Loucy (cell line): ENCODE results near the gene FOXP1.

Source experiments
- H2AFZ ChIP-seq: fragments of 200-600 bp; sonication (generic); 2 replicates; pipeline ENCODE4 v1.6.0; 2016; ENCODE audit warnings: antibody characterized with exemption, mild to moderate bottlenecking, low read length, moderate library complexity
- H3F3A ChIP-seq: fragments of 200-600 bp; 2 replicates; pipeline ENCODE4 v1.6.0; 2016; ENCODE audit warnings: antibody characterized with exemption, low read depth, mild to moderate bottlenecking
- H3K27me3 ChIP-seq: fragments of 200-600 bp; sonication (generic); 2 replicates; pipeline ENCODE4 v1.6.1; 2014; ENCODE audit warnings: low read length, mild to moderate bottlenecking; ENCODE audit not compliant: insufficient read depth, poor library complexity, severe bottlenecking
- H3K36me3 ChIP-seq: fragments of 200-600 bp; sonication (generic); 2 replicates; pipeline ENCODE4 v1.6.1; 2016; ENCODE audit warnings: low read length; ENCODE audit not compliant: insufficient read depth
- H3K4me1 ChIP-seq: fragments of 200-600 bp; sonication (generic); 2 replicates; pipeline ENCODE4 v1.5.1; 2014; ENCODE audit warnings: low read length, mild to moderate bottlenecking; ENCODE audit not compliant: insufficient read depth, poor library complexity, severe bottlenecking
- H3K4me2 ChIP-seq: fragments of 200-600 bp; sonication (generic); 2 replicates; pipeline ENCODE4 v1.6.0; 2014; ENCODE audit warnings: antibody characterized with exemption, low read length, low read depth, mild to moderate bottlenecking; ENCODE audit not compliant: poor library complexity, severe bottlenecking
- H3K4me3 ChIP-seq: fragments of 200-600 bp; sonication (generic); 2 replicates; pipeline ENCODE4 v1.5.1; 2014; ENCODE audit warnings: low read length, mild to moderate bottlenecking, mixed read lengths; ENCODE audit not compliant: poor library complexity, severe bottlenecking
- H3K79me2 ChIP-seq: fragments of 200-600 bp; sonication (generic); 2 replicates; pipeline ENCODE4 v1.6.1; 2014; ENCODE audit warnings: low read length; ENCODE audit not compliant: insufficient read depth
- H3K9ac ChIP-seq: fragments of 200-600 bp; sonication (generic); 2 replicates; pipeline ENCODE4 v1.6.0; 2014; ENCODE audit warnings: mild to moderate bottlenecking, low read depth, low read length, moderate library complexity; ENCODE audit not compliant: poor library complexity, severe bottlenecking
- H3K9me2 ChIP-seq: fragments of 200-600 bp; sonication (generic); replicated peaks from 2 replicates; pipeline ENCODE4 v1.6.1; 2016; ENCODE audit warnings: low read depth, low read length, mixed read lengths
- H3K9me3 ChIP-seq: fragments of 200-600 bp; sonication (generic); 2 replicates; pipeline ENCODE4 v1.6.1; 2014; ENCODE audit warnings: mild to moderate bottlenecking, antibody characterized with exemption, low read length, low read depth; ENCODE audit not compliant: insufficient read depth
- H4K20me1 ChIP-seq: fragments of 200-600 bp; sonication (generic); 2 replicates; pipeline ENCODE4 v1.6.0; 2014; ENCODE audit warnings: antibody characterized with exemption, low read length, mild to moderate bottlenecking; ENCODE audit not compliant: insufficient read depth, poor library complexity, severe bottlenecking
- EZH2phosphoT487 ChIP-seq: fragments of 200-600 bp; IDR thresholded peaks from 2 replicates; pipeline ENCODE4 v1.6.1; 2018; ENCODE audit warnings: antibody characterized with exemption, mild to moderate bottlenecking, moderate library complexity, borderline replicate concordance
- TF ChIP-seq, protein P1 (sequence below): fragments of 200-600 bp; sonication (generic); conservative IDR thresholded peaks from 2 replicates; pipeline ENCODE4 v1.5.1; 2014; ENCODE audit warnings: mild to moderate bottlenecking, antibody characterized with exemption, low read length

FOXP1 gene

GRCh38 chr3:71111784-71112440, 471.6 kb downstream of the FOXP1 start:
- Histone ChIP-seq H4K20me1 (no peaks in the 10 kb centered on the region), H3K36me3 (peaks cover 42% of the 10 kb centered on the region), H3K79me2 (peaks cover 14% of the 10 kb centered on the region), H3F3A (no peaks in the 10 kb centered on the region), H3K27me3 (no peaks in the 10 kb centered on the region), H3K9ac (no peak overlapping the region), H2AFZ (no peak overlapping the region), H3K9me3 (no peaks in the 10 kb centered on the region), H3K4me3 (no peak overlapping the region), H3K4me2 (no peak overlapping the region), H3K9me2 (no peaks in the 10 kb centered on the region), H3K4me1 (no peaks in the 10 kb centered on the region)
- TF ChIP-seq, protein P1, sequence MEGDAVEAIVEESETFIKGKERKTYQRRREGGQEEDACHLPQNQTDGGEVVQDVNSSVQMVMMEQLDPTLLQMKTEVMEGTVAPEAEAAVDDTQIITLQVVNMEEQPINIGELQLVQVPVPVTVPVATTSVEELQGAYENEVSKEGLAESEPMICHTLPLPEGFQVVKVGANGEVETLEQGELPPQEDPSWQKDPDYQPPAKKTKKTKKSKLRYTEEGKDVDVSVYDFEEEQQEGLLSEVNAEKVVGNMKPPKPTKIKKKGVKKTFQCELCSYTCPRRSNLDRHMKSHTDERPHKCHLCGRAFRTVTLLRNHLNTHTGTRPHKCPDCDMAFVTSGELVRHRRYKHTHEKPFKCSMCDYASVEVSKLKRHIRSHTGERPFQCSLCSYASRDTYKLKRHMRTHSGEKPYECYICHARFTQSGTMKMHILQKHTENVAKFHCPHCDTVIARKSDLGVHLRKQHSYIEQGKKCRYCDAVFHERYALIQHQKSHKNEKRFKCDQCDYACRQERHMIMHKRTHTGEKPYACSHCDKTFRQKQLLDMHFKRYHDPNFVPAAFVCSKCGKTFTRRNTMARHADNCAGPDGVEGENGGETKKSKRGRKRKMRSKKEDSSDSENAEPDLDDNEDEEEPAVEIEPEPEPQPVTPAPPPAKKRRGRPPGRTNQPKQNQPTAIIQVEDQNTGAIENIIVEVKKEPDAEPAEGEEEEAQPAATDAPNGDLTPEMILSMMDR: no peak
- no peak for TF ChIP-seq EZH2phosphoT487

DNA sequence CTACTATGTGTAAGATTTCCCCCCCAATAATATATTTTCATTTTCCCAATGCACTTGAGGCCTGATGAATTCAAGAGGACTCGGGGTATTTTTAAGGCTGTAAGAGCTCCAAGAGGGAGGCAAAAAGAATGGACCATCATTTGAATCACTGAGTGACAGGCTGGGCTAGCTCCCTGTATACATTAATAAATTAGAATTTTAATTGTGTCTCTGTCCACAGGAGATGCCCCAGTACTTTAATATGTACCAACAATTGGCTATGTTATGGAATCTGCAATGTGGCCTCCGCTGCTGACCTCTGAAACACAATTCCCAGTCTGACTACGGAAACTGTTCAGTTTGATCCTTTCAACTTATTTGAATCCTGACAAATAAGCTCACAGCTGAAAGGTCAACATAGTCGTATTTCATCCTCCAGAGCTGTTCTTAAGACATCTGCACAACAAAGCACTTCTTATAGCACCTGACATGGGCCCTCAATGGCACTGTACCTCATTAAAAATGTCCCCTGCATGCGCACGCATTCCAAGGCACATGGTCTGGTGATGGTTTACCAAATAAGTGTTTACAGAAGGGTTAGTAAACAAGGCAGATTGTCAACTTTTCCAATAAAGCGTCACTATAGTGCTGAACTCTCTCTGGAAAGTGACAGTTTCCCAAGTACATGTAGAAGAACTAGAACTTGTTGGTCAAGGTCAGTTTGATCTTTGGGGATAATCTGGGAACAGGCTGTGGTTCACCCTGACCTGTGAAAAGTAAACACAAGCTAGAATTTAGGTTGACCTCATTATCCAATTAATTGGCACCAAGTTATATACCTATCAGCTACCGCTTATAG, 472.9 kb downstream of the FOXP1 start:
- Histone ChIP-seq H3K9ac (no peak overlapping the region), H3K9me3 (no peaks in the 10 kb centered on the region), H3K4me3 (no peak overlapping the region), H4K20me1 (no peaks in the 10 kb centered on the region), H3K27me3 (no peaks in the 10 kb centered on the region), H3K79me2 (peaks cover 9% of the 10 kb centered on the region; the same call in 1 of the 2 replicates), H3K4me2 (no peak overlapping the region), H3F3A (no peaks in the 10 kb centered on the region), H3K9me2 (no peaks in the 10 kb centered on the region), H3K36me3 (peaks cover 43% of the 10 kb centered on the region), H2AFZ (no peak overlapping the region), H3K4me1 (no peaks in the 10 kb centered on the region)
- TF ChIP-seq, protein P1: no peak
- no peak for TF ChIP-seq EZH2phosphoT487

- no peaks in the 10 kb centered on the region for H3K9me2 ChIP-seq
- no peak overlapping the region for H3K4me2 ChIP-seq
These were observed 473.6 kb downstream of the FOXP1 start for GRCh38 chr3:71109977-71110285.

More at GRCh38 chr3:71109977-71110285, 473.6 kb downstream of the FOXP1 start:
- Histone ChIP-seq H3K9me3 (no peaks in the 10 kb centered on the region), H3F3A (no peaks in the 10 kb centered on the region), H3K4me1 (no peaks in the 10 kb centered on the region), H3K79me2 (peaks cover 8% of the 10 kb centered on the region; the same call in 1 of the 2 replicates), H3K27me3 (no peaks in the 10 kb centered on the region), H3K9ac (no peak overlapping the region), H3K4me3 (no peak overlapping the region), H2AFZ (no peak overlapping the region), H4K20me1 (no peaks in the 10 kb centered on the region), H3K36me3 (peaks cover 43% of the 10 kb centered on the region)
- no peak for TF ChIP-seq EZH2phosphoT487
- TF ChIP-seq, protein P1: no peak
